Fibroblast of gingiva (primary cell): ENCODE results near the gene BANF2.

Experiments used
- DNase-seq: peaks from one replicate; pipeline ENCODE4 v3.0.0-alpha.2; 2011; ENCODE audit warnings: low read depth

BANF2 gene

DNA sequence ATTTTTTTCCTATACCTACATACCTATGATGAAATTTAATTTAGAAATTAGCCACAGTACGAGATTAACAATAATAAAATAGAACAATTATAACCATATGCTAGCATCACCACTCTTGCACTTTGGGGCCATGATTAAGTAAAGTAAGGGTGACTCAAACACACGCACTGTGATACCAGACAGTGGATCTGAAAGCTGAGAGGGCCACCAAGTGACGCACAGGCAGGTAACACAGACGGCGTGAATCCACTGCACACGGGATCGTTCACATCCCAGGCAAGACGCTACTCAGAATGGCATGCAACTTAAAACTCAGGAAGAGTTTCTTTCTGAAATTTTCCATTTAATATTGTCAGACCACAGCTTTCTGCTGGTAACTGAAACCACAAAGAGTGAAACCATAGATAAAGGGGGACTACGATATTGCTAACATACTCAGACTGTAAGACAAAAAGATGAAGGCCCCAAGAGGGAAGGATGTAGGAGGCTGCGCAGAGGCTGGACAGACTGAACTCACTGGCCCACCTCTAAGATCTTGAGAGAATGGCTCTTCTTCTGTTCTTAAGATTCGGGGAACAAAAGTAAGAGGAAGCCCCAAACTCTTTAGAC, 35.6 kb upstream of the BANF2 start:
- no peak for DNase-seq

DNA sequence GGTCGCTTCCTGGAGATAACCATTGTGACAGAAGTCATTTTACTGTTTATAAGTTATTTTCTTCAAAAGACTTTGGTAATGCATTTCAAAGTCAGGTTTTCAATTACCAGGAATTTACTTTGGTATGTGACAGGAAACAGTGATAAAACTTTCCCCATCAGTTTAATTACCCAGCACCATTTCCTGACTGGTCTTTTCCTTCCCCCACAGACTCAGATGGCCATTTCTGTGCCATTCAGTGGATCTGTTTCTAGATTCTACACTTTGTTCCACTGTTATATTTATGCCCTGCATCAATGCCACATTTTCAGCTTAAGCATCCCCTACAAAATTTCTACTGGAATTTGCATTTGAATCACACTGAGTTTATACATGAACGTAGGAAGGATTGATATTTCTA, 34.0 kb upstream of the BANF2 start:
- no peak for DNase-seq

DNA sequence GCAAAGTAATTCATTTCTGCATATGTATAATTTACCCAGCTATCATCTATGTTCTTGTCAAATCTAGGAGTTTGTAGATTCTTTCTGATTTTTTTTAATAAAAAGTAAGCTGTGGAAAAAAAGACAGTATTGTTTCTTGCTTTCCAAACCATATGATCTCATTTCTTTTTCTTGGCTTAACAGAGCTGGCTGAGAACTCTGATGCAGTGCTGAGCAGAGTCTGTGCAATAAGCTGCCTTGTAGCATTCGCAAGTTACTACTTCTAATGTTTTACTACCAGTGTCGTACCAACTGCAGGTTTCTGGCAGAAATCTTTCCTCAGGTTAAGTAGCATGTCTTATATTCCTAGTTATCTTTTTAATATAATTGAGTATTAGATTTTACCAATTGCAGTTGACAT, 33.3 kb upstream of the BANF2 start:
- DNase-seq, result peak; percentile 51

DNA sequence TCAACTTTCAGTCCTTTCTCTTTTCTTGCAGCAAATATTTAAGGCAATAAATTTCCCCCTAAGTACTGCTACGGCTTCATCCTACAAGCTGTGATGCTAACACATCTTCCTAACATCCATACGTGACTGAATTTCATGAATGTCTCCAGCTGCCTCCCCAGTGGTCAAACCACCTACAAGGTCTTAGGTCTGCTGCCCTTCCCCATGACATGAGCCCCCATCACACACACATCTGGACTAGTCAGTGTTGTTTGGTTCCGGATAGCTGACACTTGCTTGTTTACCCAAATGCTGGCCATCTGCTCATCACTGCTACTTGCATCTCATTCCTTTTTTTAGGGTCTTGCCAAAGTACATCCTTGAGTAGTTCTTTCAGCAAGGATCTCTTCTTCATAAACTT, 32.3 kb upstream of the BANF2 start:
- no peak for DNase-seq

DNA sequence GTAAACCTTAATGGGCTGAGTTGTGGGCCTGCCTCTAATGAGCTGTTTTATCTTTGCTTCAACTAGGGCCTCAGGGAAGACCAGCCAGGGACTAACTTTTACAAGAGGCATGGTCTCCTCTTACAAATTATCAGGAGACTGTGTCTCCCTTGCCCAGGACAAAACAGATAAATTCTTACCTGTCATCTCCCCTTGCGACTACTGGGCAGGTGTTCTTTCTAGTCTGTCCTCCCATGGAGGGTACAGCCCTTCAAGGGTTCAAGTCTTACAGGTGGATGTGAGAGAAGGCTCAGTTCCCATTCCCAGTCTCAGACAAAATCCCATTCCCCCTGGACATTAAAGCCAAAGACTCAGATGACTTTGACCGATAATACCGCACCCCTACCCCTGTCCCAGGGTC, 31.3 kb upstream of the BANF2 start:
- DNase-seq, result no peak

DNA sequence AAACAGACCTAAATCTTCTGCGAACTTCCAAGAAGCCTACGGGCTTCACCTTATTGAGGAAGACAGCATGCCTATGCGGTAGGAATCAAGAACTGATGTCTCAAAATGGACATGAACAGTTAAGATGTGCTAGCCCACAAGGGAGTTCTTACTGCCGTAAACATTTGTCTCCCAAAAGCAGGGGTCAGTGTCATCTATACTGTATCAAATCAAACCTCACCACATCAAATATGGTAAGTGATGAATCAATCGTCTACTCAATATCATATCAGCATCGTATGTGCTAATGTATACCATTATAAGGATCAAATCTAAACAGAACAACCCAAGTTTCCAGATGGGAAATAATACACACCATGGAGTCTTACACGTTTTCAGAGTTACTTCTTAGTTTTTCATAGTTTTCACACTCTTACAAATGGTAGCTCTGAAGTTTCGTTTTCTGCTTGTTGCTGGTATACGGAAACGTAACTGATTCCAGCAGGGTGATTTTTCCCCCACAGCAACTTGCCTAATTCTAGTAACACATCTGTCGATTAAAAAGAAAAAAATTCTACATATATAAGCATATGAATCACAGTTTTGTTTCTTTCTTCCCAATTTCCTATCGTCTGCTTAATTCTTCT, 30.3 kb upstream of the BANF2 start:
- DNase-seq, result no peak

DNA sequence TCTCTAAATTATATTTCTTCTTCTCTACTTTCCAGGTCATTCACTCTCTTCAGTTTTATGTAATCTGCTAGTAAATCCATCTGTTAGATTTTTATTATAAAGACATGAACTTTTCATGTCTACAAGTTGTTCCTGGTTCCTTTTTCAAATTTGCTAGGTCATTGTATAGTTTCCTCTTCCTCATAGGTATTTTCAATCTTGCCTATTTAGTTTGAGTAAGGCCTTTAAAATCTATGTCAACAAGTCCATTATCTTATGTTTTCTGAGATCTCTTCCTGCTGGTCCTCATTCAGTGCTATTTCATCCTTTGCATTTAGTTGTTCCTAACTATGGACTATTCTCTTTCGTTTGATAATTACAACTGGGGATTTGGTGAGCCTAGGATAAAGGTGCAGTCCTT, 28.8 kb upstream of the BANF2 start:
- DNase-seq, result no peak

DNA sequence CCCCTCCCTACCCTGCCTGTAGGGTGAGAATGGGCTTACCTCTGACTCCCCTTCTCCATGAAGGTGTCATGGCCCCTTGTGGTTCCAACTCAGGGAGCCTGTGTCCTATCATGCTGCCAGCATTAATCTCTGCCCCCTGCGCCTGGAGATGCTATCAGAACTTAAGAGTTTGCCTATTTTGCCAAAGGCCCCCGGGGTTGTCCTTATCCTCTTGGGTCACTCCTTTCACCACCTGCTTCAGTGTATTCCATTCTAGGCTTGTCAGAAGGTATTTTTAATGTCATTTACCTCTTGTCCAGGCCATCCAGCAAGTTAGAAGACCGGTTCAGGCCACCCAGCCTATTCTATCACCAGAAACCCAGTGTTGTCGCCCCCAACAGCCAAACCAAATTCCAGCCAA, 28.2 kb upstream of the BANF2 start:
- no peak for DNase-seq

DNA sequence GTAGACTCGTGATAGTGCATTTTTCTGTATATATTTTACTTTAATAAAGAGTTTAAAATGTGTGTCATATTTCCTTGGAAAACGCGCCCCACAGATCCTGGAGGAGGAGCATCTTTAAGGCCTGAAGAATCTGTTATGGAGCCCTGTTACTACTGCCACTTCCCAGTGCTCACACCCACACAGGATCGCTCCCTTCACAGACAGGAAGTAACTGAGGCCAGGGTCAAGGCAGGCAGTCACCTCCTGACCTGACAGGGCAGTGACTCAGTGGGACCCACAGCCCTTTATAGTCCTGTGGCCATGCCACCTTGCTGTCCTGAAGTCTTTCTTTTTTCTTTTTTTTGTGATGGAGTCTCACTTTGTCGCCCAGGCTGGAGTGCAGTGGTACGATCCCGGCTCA, 26.7 kb upstream of the BANF2 start:
- no peak for DNase-seq

DNA sequence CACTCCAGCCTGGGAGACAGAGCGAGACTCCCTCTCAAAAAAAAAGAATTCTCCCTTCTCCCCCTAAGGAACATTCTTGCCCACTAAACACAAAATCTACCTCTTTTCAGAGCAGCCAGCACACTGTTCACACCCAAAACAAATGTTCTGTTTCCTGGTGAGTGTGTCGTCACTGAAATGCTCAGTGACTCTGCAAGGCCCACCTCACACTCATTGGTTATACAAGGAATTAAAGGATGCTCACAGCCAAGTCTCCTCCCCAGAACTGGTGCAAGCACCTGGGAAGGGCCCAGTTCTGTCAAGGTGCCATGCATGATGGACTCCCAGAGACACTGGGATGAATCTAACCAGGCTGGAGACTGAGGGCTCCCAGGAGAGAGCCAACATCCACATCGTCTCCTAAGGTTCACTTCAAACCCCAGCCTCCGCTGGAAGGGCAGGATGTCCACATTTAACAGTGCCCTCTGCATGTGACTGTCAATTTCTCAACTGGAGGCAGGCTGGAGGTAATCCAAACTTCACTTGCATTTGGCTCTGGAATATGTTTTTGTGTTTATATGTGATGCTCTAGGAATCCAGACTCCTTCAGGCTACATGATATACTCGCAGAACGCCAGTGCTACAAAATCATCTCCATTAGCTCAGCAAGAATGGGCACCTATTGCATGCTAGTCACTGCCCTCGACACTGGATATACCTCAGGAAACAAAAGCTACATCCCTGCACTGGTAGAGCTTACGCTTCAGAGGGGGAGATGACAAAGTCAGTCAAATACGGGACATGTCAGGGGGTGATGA, 24.8 kb upstream of the BANF2 start:
- peak; percentile 94 for DNase-seq

DNA sequence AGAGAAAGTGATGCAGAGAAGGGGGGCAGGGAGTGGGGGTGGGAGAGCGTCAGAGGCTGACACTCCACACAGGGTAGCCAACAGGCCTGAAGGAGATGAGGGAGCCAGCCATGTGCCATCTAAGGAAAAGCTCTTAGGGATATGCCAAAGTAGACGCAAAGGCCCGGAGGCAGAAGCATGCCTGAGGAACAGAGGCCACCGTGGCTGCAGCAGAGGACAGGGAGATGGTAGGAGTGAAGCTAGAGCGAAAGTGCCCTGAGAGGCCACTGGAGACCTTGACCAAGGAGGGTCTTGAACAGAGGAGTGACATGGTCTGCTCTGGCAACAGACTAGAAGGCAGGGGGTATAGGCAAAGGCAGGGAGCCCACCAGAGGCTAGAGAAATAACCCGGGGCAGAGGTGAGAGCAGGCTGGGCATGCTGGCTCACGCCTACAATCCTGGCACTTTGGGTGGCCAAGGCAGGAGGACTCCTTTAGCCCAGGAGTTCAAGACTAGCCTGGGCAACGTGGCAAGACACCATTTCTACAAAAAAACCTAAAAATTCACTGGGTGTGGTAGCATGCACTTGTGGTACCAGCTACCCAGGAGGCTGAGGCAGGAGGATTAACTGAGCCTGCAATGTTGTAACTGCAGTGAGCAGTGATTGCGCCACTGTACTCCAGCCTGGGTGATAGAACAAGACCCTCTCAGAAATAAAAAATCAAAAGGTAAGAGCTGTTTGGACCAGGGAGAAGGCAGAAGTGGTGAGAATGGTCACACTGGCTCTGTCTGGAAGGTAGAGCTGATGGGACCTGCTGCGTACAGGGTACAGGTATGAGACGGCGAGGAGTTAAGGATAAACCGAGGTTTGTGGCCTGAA, 24.0 kb upstream of the BANF2 start:
- no peak for DNase-seq

DNA sequence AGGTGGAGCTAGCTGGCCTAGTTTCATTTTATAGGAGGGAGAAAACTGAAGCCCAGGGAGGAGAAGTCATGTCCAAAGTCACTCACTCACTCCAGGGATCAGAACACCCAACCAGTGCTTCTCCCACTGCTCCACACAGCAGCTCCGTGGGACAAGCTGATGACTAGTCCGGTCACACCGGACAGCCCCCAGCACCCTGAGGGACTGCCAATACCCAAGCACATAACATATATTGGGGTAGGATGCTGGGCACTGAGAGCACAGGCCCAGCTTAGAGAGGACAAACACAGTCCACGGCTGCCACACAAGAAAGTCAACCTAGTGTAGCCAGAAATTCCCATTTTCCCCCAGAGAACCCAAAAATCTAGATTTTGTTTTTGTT, 23.4 kb upstream of the BANF2 start:
- no peak for DNase-seq

DNA sequence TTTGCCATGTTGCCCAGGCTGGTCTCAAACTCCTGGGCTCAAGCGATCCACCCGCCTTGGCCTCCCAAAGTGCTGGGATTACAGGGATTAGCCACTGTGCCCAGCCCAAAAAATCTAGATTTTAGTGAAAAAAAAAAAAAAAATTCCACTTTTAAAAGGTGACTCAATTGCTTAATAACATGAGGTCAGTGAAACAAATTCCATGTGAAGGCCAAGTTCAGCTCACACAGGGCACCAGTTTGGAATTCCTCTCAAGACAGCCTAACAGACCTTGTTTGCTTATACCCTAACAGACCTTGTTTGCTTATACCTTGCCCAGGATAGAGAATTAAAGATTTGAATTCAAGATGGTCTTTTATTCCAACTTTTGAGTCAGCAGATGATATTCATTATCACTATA, 22.8 kb upstream of the BANF2 start:
- DNase-seq, result peak; percentile 33

DNA sequence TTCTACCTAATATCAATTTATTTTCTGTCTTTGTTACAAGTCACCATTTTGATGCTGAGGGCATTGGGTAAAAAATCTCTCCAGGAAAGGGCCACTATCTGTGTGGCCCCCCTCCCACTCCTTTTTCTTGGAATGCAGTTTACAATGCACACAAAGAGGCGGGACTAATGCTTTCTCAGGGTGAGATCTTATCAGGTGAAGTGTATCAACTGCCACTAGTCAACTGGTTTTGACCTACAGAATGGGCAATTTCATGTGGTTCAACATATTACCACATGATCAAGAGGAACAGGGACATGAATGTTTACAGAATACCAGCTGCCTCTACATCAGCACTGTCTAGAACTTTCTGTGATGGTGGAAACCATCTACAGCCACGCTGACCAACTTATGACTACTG, 21.5 kb upstream of the BANF2 start:
- no peak for DNase-seq

DNA sequence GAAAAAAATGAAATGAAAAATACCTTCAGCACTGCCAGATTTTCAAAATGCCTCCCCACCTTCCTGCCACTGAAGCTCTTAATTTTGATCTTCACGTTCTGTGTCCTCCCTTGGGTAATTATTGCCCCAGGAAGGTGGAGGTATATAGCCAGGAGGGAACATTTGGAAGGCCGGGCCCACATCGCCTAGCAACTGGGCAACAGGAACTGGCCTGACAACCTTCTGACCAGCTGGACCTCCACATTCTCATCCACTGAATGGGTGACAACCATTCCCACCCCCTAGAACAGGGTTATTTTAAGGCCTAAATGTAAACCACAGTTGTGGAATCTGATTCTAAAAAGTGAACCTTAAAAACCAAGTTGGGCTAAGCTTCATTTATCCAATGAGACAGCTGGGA, 20.9 kb upstream of the BANF2 start:
- no peak for DNase-seq

DNA sequence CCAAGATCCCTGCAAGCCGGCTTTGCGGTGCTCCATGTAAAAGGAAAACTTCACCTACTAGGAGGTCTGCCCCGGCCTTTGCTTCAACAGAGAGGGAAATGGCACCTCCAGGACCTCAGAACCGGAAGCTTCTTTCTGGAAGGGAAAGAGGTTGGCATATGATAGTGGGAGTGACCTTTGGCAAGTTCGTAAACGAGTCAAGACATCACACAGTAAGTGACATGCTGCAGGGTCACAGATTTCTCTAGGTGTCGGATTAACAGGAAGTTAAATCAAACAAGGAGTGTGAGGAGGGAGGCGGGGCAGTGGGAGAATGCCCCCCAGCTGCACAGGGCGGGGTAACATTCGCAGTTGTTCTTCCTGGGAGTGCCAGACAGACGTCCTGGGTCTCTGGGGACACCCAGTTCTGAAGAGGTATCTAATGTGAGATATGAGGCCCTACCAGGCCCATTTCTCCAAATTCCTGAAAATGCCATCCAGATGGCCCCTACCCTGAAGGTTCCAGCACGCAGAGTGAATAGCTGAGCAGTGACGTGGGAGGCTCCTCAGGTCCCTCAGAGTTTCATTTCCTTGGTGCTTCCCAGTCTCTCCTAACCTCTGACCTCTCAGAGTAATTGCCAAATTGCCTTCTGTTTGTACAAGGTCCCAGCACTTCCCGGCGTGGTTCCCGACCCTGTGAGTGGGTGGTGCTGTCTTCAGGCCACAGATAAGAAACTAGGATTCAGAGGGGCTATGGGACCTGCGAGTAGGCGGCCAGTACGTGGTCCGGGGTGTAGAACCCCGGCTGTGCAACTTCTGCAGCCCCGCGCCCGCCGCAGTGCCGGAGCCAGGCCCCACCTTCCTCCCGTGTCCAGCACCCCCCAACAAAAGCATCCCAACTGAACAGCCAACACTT, 19.6 kb upstream of the BANF2 start:
- peak; percentile 81 for DNase-seq

DNA sequence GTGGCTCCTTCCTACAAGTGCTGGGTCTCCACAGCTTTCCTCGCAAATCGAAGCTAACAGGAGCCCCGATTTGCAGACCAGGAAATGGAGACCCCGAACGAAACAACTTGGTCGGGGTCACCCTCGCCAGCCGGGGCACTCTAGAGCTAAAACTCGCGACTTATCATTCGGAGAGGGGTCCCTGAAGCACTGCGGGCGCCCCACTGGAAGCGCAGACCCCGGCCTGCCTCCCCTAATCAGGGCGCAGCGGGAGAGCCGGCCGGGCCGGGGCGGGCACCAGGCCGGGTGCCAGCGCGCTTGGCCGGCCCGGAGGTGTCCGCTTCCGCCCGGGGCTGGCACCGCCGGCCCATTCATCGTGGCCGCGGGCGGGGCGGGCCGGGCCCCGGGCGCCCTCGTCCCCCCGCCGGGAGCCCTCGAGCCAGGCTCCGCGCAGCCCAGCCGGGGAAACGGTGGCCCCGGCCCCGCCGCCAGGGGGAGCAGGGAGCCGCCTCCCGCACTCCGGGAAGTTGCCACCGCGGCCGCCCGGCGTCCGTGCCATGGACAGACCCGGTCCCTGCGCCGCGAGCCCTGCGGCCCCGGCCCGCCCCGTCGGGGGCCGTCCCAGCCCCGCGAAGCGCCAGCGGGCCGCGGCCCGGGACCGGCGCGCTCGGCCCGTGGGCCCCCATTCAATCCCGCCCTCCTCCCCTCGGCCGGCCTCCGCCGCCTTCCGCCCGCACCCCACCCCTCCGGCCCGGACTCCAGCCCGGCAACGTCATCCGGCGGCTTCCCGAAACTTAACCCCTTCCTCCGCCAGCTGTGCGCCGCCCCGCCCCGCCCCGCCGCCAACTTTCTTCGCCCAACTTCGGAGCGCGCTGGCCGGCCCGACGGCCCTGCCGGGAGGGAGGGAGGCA, 18.7 kb upstream of the BANF2 start:
- DNase-seq, result peak; percentile 78

DNA sequence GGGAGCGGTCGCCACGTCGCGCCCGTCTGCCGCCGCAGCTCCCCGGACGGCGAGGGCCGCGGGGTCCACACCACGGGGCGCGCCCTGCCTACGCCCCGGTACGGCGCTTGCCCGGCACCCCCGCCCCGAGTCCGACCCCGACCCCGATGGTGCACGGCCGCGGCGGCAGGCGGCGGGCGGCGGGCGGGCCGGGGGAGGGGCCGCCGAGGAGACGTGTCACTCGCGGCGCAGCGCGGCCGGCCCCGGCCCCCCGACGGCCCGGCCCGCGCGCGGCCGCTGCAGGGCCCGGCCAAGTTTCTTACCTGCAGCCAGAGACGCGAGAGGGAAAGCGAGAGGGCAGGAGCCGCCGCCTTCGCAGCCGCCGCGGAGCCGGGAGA, 18.1 kb upstream of the BANF2 start:
- no peak for DNase-seq

DNA sequence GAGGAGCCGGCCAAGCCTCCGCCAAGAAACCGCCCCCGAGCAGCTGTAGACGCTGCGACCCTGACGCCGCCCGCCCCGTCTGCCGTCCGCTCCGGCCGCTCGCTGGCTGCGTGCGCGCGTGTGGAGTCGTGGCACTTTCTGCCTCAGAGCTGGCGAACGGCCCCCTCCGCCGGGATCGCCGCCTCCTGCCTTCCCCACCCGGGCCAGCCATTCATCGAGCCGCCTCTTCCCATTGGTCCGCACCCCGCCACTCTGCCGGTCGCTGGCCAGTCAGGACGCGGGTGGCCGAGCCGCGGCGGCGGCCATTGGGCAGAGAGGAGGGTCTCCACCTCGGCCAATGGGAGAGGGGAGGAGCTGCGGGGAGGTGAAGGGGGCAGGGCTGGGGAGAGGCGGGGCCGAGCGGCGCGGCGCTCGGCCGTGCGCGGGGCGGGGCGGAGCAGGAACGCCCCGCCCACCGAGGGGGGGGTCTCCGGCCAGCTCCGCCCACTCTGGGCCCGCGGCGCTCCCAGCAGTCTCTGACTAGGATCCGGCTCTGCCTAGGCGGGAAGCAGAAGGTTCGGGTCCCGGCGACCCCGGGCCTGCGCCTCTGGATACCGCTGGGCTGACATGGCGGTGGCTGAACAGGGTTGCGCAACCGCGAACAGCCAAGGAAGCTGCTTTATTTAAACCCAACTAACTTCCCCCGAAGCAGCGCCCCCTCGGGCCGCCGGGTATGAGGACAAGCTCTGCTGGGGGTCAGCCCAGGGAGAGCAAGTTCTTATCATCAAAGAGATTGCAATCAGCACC, 17.5 kb upstream of the BANF2 start, which contains the start of gene RRBP1:
RRBP1 (minus strand) TSS at position 140 of the 786 bp plus-strand sequence. CDS start 21,735 bp downstream, outside the sequence.
- peak; percentile 99 for DNase-seq

DNA sequence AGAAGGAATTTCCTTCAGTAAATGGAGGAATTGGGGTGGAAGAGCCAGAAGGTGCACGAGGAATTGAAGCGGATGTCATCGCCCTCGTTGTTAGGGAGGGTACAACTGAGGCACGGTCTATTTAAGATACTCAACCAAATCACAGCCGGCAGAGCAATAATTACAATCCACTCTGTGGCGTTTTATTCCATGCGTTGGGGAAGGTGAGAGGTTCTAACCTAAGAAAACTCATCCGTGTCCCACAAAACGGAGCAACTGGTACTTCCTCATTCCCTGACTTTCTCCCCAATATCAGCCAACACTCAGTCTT, 16.9 kb upstream of the BANF2 start:
- DNase-seq, result no peak
